K562 (cell line): ENCODE data around the gene ASPHD2.

Source experiments
- EP400 ChIP-seq: fragments of 450-650 bp; IDR thresholded peaks from 2 replicates; pipeline ENCODE4 v1.6.1; 2017; ENCODE audit warnings: antibody characterized with exemption, mild to moderate bottlenecking, moderate library complexity
- EZH2 ChIP-seq: IDR thresholded peaks from 2 replicates; pipeline ENCODE4 v1.6.1; 2012; ENCODE audit warnings: low read depth, mild to moderate bottlenecking, inconsistent platforms, low read length, borderline replicate concordance
- FIP1L1 ChIP-seq: fragments of 200-400 bp; formaldehyde crosslinking; IDR thresholded peaks from 2 replicates; pipeline ENCODE4 v1.6.1; 2018; ENCODE audit warnings: mild to moderate bottlenecking, low read depth, low read length; ENCODE audit not compliant: poor library complexity, severe bottlenecking
- KDM1A ChIP-seq, 2 experiments: fragments of 450-650 bp; IDR thresholded peaks; 2 replicates each; pipeline ENCODE4 v1.6.1; 2016; ENCODE audit warnings: mild to moderate bottlenecking in 2 of 2
- POLR2A ChIP-seq: fragments of 450-650 bp; conservative IDR thresholded peaks from 2 replicates; pipeline ENCODE4 v1.6.1; 2016
- SOX6 ChIP-seq: fragments of 450-650 bp; IDR thresholded peaks from 2 replicates; pipeline ENCODE4 v1.6.1; 2014; ENCODE audit warnings: mild to moderate bottlenecking
- UBTF ChIP-seq, 2 experiments: IDR thresholded peaks; 2 replicates each; pipeline ENCODE4 v1.6.1; 2012; ENCODE audit warnings: improper control_type of control experiment in 2 of 2, low read depth in 2 of 2, low read length in 2 of 2, borderline replicate concordance in 1 of 2
- ZEB2 ChIP-seq: fragments of 450-650 bp; IDR thresholded peaks from 2 replicates; pipeline ENCODE4 v1.6.1; 2016

- no peak for TF ChIP-seq SOX6
- no peak for TF ChIP-seq EP400
- 0 out of 4 replicates have a peak, but pooled peaks of 1 of the 2 experiments have one; percentile 3 for TF ChIP-seq KDM1A (IDR thresholded peaks at IDR 0.05)
- no peak for TF ChIP-seq EZH2
- TF ChIP-seq ZEB2 = no peak
- TF ChIP-seq POLR2A = no peak
- no peak for TF ChIP-seq FIP1L1
- no peak for TF ChIP-seq UBTF (IDR thresholded peaks at IDR 0.05; ENCODE audit: borderline replicate concordance in 1 of 2, low read depth in 2 of 2, low read length in 2 of 2)
Measured at GRCh38 chr22:26426924-26427323, 2.1 kb upstream of the ASPHD2 start.
